HG02884 (cell line): ENCODE results near the gene HS6ST3.
"Not testable (repeated sequence)": the region's sequence is repeated elsewhere in the genome, so short reads cannot be mapped to it uniquely, and the experiment has no call there.

Experiments
- ATAC-seq: cut with Tn5 transposase; IDR thresholded peaks from one replicate; pipeline ENCODE4 v1.9.1; 2021; ENCODE audit warnings: mild to moderate bottlenecking, moderate library complexity; ENCODE audit not compliant: unreplicated experiment

The HS6ST3 gene

DNA sequence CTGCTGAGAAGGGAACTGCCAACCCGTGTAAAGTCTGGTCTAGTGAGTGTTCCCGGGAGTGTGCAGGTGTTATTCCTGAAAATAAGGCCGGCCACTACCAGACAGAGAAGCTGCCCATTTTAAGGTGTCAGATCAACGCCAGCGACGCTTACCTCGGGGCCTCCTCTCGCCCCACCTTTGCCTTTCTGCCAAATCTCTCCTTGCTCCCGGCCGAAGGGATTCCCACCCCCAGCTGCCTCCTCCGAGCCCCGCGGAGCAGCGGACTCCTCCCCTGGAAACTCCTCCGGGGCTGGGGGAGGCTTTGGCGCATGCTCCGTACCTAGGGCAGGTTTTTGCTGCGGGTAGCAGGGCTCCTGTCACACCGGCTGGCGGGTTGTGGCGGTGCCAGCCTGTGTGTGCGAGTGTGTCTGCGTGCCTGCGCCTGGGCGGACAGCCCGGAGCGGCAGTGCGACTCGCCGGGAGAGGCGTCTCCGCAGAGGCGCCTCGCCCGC is at the start of gene HS6ST3:
Gene HS6ST3, plus strand, starts transcription at position 359 of the 491 bp plus-strand sequence.
- ATAC-seq, result peak; percentile 35

- ATAC-seq, result no peak
Measured at GRCh38 chr13:96041326-96042110, 48.4 kb upstream of the HS6ST3 start.

DNA sequence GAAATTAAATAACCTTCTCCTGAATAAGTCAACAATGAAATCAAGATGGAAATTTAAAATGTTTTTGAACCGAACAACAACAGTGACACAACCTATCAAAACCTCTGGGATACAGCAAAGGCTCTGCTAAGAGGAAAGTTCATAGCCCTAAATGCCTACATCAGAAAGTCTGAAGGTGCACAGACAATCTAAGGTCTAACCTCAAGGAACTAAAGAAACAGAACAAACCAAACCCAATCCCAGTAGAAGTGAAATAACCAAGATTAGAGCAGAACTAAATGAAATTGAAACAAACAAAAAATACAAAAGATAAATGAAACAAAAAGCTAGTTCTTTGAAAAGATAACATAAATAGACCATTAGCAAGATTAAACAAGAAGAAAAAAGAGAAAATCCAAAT is 45.7 kb upstream of the HS6ST3 start:
- no peak for ATAC-seq

GRCh38 chr13:96046449-96047126 is 43.3 kb upstream of the HS6ST3 start:
- ATAC-seq, result not testable (repeated sequence)

GRCh38 chr13:96050955-96051354 is 39.0 kb upstream of the HS6ST3 start:
- ATAC-seq, result not testable (repeated sequence)

DNA sequence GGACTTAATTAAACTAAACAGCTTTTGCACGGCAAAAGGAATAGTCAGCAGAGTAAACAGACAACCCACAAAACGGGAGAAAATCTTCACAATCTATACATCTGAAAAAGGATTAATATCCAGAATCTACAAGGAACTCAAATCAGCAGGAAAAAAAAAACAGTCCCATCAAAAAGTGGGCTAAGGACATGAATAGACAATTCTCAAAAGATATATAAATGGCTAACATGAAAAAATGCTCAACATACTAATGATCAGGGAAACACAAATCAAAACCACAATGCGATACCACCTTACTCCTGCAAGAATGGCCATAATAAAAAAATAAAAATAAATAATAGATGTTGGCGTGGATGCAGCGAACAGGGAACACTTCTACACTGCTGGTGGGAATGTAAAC is 38.4 kb upstream of the HS6ST3 start:
- ATAC-seq, result not testable (repeated sequence)

- ATAC-seq, result not testable (repeated sequence)
Measured at GRCh38 chr13:96051946-96052345, 38.0 kb upstream of the HS6ST3 start.

GRCh38 chr13:96052656-96053002 is 37.3 kb upstream of the HS6ST3 start:
- peak; percentile 54 for ATAC-seq

- peak; percentile 95 for ATAC-seq
Measured at GRCh38 chr13:96053003-96053703, 36.8 kb upstream of the HS6ST3 start, which contains the start of gene UGGT2. UGGT2 (minus strand) TSS chr13:96053401; CDS start chr13:96053312, 89 bp downstream.

DNA sequence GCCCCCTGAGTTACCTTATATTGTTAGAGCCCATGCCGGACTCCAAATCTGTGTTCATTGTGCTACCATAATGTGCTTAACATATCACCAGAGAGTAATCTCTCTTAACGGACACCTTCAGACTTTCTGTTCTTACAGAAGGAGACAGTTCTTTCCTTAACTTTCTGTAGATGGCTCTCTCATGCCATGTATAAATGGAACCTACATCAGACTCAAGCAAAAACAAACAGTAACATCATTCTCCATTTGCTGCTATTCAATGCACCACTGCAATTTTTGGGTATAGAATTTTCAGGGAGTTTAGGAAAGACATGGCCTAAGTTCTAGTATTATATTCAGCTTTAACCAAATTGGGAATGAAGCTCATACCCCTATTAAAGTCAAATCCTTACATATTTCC is 24.1 kb upstream of the HS6ST3 start:
- no peak for ATAC-seq

DNA sequence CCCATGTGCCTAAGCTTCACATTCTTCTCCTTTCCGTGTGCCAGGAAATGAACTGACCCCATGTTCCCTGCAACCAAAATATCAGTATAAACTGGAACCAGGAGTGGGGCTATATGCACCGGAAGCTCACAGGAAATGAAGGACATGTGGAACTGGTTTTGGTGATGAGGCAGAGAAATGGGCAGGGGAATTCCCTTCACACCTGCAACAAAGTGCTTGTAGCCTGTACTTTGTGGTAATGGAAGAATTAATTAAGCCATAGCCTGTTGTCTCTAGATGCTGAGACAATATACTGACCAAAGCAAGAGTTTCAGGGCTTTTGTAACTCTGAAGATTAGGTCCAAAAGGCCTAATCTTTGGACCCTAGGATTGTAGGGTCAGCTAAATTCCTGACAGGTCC is 21.2 kb upstream of the HS6ST3 start:
- ATAC-seq, result no peak

DNA sequence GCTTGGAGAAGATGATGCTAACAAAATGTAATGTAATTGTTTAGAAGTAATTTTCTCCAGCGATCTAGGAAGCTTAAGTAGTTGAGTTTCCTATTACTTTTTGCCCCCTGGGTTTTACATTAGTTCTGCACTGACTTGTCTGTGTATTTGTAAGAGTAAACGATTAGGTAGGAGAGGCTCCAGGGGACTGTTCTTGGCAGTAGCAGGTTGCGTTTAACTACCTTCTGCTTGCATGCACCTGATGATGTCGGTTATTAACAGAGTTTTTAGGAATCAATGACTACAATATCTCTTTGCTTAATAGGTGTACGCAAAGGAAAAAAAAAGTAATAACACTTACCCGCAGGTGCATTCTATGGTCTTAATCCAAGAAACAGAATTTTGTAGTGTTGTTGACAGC is 18.4 kb upstream of the HS6ST3 start:
- ATAC-seq, result no peak

GRCh38 chr13:96072392-96072791 is 17.5 kb upstream of the HS6ST3 start:
- no peak for ATAC-seq

DNA sequence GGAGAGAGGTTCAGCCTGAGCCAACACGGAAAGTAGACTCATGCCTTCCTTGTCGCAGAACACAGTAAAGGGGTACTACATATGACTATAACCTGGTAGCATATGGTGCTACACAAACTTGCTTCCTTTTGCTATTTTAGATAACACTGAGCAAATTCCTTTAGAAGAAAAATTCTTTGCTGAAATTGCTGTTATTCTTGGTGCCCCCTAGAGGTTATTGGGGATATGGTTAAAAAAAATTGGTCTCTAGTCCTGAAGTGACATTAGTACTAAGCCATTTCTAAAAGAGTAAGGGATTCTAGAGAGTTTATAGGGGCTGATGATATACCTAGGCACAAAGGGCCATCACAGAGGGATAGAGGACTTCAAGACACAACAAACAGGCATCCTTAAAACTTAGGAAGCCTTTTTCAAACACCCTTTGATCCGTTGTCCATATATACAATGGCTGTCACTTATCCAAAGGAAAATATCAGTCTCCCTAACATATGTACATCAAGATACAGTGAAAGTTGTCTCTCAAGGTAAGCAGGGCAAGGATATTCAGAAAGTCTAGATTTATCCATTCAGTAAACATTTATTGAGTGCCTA is 13.9 kb upstream of the HS6ST3 start:
- ATAC-seq, result no peak

DNA sequence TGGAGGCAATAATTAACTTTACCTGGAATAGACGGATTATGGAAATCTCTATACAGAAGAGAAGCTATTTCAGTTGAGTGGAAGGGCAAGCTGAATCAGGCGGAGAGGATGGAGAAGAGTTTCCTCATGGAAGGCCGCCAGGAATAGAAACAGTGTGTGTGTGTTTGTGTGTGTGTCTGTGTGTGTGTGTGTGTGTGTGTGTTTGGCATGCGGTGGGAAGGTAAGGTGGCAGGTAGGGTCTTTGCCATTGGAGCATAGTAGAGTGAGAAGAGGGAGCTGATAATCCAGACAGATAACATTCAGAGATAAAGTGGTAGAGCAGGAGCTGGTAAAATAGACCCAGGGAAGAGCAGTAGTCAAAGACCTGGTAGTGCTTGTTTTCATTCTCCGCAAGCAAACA is 9.2 kb upstream of the HS6ST3 start:
- ATAC-seq, result no peak

DNA sequence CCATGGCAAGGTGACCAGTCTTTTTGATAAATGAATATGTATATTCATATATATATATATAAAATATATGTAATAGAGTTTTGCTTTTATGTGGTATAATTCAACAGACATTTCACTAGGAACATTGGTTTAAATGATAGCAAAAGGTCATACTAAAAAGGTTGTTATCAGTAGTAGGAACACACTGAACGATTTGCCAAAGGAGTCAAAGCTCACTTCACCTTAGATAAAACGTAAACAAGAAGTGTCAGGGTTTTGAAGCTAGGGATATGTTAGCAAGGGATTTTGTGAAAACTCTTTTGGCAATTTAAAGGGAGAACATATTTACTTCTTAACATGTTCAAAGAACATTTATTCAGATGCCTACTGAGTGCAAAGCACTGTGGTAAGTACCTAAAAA is 8.0 kb upstream of the HS6ST3 start:
- no peak for ATAC-seq

DNA sequence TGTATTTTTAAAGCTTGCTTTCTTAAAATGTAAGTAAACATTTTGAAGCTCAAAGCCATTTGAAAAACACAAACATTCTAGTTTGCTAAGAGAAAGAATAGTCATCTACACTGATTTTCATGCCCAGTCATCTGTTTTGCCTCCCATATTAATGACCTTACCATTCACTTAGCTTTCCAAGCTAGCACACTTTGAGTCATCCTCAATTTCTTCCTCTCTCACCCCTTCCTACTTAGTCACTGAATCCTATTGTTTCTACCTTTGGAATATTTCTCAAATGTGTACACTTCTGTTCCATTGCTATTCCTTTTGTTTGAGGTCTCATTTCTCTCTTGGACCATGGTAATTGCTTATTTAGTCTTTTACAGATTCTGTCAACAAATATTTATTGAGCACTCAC is 7.3 kb upstream of the HS6ST3 start:
- no peak for ATAC-seq

- ATAC-seq, result no peak
Measured at GRCh38 chr13:96086736-96087135, 3.2 kb upstream of the HS6ST3 start.

- ATAC-seq, result no peak
Measured at GRCh38 chr13:96089139-96089538, 768 bp upstream of the HS6ST3 start.

DNA sequence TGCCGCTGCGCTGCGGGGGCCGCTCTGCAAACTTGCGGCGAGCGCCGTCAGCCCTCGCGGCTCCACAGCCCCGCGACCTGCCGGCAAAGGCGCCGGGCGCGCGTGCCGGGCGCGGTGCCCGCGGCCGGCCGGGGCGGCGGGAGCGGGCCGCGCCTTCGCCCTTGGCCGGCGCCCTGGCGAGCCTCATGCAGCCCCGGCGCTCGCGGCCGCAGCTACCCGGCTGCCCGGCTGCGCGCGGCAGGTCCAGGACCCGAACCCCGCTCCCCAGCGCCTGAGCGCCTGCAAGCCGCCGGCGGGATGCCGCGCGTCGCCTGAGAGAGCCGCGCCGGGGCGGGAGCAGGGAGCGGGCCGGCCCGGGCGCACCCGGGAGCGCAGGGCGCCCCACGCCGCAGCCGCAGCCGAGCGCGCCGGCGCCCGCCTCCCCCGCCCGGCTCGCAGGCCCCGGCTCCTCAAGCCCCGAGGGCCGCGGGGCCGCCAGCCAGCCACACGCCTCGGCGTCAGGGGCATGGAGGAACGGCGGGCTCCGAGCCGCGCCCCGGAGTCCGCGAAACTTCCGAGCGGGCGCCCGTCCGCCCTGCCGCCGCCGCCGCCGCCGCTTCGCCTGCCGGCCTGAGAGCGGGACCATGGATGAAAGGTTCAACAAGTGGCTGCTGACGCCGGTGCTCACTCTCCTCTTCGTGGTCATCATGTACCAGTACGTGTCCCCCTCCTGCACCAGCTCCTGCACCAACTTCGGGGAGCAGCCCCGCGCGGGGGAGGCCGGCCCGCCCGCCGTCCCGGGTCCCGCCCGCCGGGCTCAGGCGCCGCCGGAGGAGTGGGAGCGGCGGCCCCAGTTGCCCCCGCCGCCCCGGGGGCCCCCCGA is 564 bp downstream of the HS6ST3 start:
- ATAC-seq, result peak; percentile 44
